ENCODE results near the gene ABTB2. TPM values are rescaled to one million over a fixed set of nuclear protein-coding genes. Genes with fewer than 3 reads are reported as not detected.

Gene ABTB2
- total RNA-seq, 1 experiment from 2014 or later: 46.3 TPM

DNA sequence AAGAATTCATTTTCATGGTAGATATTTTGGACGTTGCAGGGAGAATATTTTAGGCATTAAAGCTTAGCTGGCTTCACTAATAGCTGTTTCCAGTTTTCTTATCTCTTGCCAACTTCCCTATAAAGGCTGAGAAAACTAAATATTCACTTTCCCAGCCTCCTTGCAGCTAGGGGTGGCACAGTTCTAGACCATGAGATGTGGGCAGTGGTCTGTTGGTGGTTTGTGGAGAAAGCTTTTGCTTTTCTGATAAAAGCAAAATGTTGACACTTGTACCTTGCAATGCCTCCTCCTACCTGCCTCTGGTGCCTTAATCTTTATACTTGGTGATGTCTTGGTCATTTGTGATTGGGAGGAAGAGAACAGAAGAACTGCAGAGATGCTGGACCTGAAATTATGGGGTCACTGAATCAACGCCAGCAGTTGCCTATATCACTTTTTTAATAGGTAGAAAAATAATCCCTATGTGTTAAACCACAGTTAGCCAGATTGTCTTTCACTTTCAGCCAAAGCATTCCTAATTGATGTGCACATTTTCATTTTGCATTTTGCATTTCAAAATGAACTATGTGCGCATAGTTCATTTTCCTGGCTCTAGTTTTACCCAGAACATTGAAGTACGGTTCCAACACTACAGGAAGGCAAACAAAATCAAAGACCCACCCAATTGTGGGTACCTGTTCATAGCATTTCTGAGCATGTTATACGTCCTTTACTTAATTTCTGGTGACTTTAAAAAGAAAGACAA is 24.9 kb upstream of the ABTB2 start:
- POLR2A ChIA-PET (ENCODE audit: low non-redundant PET): no interaction called here
- intact Hi-C loops (cut with micrococcal nuclease; ENCODE audit: unreplicated experiment): no loop called here
- peaks cover 12% of the 10 kb centered on the region for H3K9me3 ChIP-seq (ENCODE audit: low read depth, low read length, poor library complexity, severe bottlenecking)
- H3K36me3 ChIP-seq (ENCODE audit: insufficient read depth, low read length, poor library complexity, severe bottlenecking): no peaks in the 10 kb centered on the region
- no peaks in the 10 kb centered on the region for H3K4me1 ChIP-seq (ENCODE audit: insufficient read depth, low read length, poor library complexity, severe bottlenecking)
- no TSS peak for BruUV-seq (replicated peaks)
- DNase-seq (ENCODE audit: low spot score): no peak
- H3K27me3 ChIP-seq (replicated peaks; ENCODE audit: insufficient read depth, low read depth, low read length, poor library complexity): no peaks in the 10 kb centered on the region
- TF ChIP-seq EZH2 (IDR thresholded peaks at IDR 0.05; ENCODE audit: borderline replicate concordance, low read depth, low read length, poor library complexity, severe bottlenecking): no peak
- TF ChIP-seq CTCF (conservative IDR thresholded peaks at IDR 0.05; ENCODE audit: low read depth, low read length): no peak
- no peak overlapping the region for H3K4me3 ChIP-seq (ENCODE audit: low read depth, low read length, poor library complexity, severe bottlenecking)
- CTCF ChIA-PET: no interaction called here
- H3K27ac ChIP-seq (ENCODE audit: low read depth, low read length, poor library complexity, severe bottlenecking): no peak overlapping the region

DNA sequence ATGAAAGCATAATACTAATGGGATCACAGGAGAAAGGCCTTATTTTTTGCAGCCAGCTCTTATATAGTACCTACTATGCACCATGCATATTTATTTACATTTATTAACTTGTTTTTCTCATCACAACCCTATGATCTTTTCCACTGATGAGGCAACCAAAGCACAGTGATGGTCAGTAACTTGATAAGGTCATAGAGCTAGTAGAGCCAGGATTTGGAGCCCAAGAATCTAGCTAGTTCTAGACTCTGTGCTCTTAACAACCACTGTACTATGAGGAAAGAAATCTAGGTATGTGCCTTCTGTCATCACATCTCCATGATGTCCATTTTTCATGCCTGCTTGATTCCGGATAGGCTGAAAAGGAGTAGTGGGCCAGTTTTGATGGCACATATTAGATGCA is 24.0 kb upstream of the ABTB2 start:
- BruUV-seq (replicated peaks): no TSS peak
- intact Hi-C loops (cut with micrococcal nuclease; ENCODE audit: unreplicated experiment): no loop called here
- CTCF ChIA-PET: no interaction called here

GRCh38 chr11:34380696-34381095 is 22.9 kb upstream of the ABTB2 start:
- no peak overlapping the region for H3K27ac ChIP-seq (ENCODE audit: low read depth, low read length, poor library complexity, severe bottlenecking)
- BruUV-seq (replicated peaks): no TSS peak
- H3K36me3 ChIP-seq (ENCODE audit: insufficient read depth, low read length, poor library complexity, severe bottlenecking): no peaks in the 10 kb centered on the region
- no peak overlapping the region for H3K4me3 ChIP-seq (ENCODE audit: low read depth, low read length, poor library complexity, severe bottlenecking)
- intact Hi-C loops (cut with micrococcal nuclease; ENCODE audit: unreplicated experiment): no loop called here
- ChIA-PET CTCF (no interaction called here), POLR2A (ENCODE audit: low non-redundant PET) (no interaction called here)
- no peaks in the 10 kb centered on the region for H3K4me1 ChIP-seq (ENCODE audit: insufficient read depth, low read length, poor library complexity, severe bottlenecking)
- TF ChIP-seq EZH2 (IDR thresholded peaks at IDR 0.05; ENCODE audit: borderline replicate concordance, low read depth, low read length, poor library complexity, severe bottlenecking) (no peak), CTCF (conservative IDR thresholded peaks at IDR 0.05; ENCODE audit: low read depth, low read length) (no peak)
- no peak for DNase-seq (ENCODE audit: low spot score)
- H3K27me3 ChIP-seq (replicated peaks; ENCODE audit: insufficient read depth, low read depth, low read length, poor library complexity): no peaks in the 10 kb centered on the region
- peaks cover 31% of the 10 kb centered on the region for H3K9me3 ChIP-seq (ENCODE audit: low read depth, low read length, poor library complexity, severe bottlenecking)

More for the DNA sequence above, 24.0 kb upstream of the ABTB2 start:
- no peaks in the 10 kb centered on the region for H3K4me1 ChIP-seq (ENCODE audit: insufficient read depth, low read length, poor library complexity, severe bottlenecking)
- TF ChIP-seq EZH2 (IDR thresholded peaks at IDR 0.05; ENCODE audit: borderline replicate concordance, low read depth, low read length, poor library complexity, severe bottlenecking): no peak
- no peak for TF ChIP-seq CTCF (conservative IDR thresholded peaks at IDR 0.05; ENCODE audit: low read depth, low read length)
- H3K27me3 ChIP-seq (replicated peaks; ENCODE audit: insufficient read depth, low read depth, low read length, poor library complexity): no peaks in the 10 kb centered on the region
- POLR2A ChIA-PET (ENCODE audit: low non-redundant PET): no interaction called here
- H3K9me3 ChIP-seq (ENCODE audit: low read depth, low read length, poor library complexity, severe bottlenecking): peaks cover 20% of the 10 kb centered on the region
- H3K27ac ChIP-seq (ENCODE audit: low read depth, low read length, poor library complexity, severe bottlenecking): no peak overlapping the region
- H3K36me3 ChIP-seq (ENCODE audit: insufficient read depth, low read length, poor library complexity, severe bottlenecking): no peaks in the 10 kb centered on the region
- no peak for DNase-seq (ENCODE audit: low spot score)
- H3K4me3 ChIP-seq (ENCODE audit: low read depth, low read length, poor library complexity, severe bottlenecking): no peak overlapping the region

Data from A673 (cell line).